Stimulated activated CD4-positive, alpha-beta T cell treated with anti-CD3 and anti-CD28 coated beads, Interleukin-15, amount 100 ng/mL, for 24 hours (primary cell): ENCODE results near the gene CLN3.
"Not testable (repeated sequence)": the region's sequence is repeated elsewhere in the genome, so short reads cannot be mapped to it uniquely, and the experiment has no call there.

Experiments used
- DNase-seq: peaks from one replicate; pipeline ENCODE4 v3.0.0-alpha.2; 2020

Gene CLN3

DNA sequence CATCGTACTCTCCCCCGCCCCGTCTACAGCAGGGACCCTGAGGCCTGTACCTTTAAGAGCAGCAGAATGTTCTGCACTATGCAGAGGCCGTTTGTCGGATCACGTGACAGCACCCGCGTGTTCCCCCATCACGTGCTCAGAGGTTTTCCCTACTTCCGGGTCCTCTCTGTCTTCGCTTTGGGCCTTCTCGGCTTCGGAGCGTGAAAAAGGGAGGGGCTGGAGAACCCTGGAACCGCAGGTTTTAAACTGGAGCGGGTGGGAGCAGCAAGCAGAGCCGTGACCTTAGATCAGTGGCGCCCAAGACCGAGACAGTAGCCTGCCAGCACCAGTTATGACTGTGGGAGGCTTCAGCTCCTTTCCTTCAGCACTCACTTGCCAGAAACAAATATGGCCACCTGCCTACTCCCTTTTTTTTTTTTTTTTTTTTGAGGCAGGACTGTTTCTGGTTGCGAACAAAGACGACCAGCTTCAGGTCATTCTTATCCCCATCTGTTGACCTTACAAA, at the start of gene CLN3:
TSS of gene CLN3 (minus strand) at position 105 of the 505 bp plus-strand sequence. CDS start 315 bp downstream, outside the sequence.
- DNase-seq, result peak; percentile 90

DNA sequence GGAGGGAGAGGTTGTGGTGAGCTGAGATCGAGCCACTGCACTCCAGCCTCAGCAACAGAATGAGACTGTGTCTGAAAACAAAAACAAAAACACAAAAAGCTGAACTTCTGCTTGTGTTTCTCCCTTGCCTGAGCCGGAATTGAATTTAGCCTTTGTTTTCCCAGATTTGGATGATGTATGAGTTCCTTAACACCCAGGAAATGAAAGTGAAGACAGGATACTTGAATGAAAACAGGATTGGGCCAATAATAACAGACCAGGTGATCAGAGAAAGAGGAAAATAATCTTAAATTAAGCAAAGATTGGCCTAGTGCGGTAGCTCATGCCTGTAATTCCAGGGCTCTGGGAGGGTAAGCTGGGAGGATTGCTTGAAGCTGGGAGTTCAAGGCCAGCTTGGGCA, 48.5 kb upstream of the CLN3 start:
- DNase-seq, result no peak

DNA sequence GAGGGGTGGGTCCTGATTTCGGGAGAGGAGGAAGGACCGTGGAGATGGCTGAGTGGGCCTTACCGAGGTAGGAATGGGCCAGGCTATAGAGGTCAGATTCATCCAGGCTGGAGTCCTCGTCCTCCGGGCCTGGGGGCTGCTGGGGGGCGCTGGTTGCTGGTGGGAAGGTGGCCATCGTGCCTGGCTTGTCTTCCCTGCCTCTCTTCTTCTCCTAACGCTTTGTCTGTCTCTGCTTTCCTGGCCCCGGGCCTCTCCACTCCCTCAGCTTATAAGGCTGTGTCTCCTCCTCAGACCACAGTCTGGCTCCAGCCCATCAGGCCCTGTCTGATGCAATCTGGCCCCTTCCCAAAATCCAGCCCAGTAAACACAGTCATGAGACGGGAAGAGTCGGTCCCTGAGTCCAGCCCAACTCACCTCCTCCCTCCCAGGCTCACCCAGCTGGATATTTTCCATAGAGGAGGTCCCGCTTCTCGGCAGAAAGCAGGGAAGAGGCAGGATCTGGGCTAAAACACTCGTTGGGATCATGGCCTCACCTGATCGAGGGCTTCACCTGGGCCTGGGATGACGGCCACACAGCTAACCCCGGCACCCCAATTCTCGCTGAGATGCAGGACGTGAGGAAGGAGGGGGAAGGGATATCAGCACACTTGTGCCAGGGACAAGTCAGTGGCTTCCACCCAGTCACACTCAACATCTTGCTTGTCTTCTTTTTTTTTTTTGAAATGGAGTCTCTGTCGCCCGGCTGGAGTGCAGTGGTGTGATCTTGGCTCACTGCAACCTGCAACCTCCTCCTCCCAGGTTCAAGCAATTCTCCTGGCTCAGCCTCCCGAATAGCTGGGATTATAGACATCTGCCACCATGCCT, 47.1 kb upstream of the CLN3 start, which contains the start of gene NUPR1:
TSS of gene NUPR1 (minus strand) at position 242 of the 864 bp plus-strand sequence. CDS start at position 175, 67 bp downstream.
- DNase-seq, result no peak

DNA sequence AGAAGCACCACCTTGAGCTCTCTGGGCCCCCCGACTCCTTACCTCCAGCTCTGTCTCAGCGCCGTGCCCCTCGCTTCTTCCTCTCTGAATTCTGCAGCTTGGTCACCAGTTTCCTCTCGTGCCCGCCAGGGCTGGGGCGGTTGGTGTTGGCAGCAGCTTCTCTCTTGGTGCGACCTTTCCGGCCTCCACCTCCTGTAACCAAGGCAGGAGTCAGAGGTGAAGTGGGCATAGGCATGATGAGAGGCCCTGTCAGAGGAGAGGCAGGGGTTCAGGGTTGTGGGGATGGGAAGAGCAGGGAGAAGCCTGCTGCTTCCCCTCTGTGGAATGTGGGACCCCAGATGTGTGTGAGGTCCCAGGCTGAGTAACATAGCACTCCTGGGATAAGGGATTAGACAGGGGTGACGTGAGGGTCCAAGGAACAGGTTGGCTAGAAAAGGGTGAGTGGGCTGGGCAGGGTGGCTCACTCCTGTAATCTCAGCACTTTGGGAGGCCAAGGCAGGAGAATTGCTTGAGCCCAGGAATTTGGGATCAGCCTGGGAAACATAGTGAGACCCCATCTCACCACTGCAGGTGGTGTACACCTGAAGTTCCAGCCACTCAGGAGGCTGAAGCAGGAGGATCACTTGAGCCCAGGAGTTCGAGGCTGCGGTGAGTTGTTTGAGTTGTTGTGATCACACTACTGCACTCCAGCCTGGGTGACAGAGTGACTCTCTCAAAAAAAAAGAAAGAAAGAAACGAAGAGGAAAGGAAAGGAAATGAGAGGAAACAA, 46.3 kb upstream of the CLN3 start:
- DNase-seq, result no peak

- DNase-seq, result no peak
Observed at GRCh38 chr16:28537076-28537475, 45.2 kb upstream of the CLN3 start.

DNA sequence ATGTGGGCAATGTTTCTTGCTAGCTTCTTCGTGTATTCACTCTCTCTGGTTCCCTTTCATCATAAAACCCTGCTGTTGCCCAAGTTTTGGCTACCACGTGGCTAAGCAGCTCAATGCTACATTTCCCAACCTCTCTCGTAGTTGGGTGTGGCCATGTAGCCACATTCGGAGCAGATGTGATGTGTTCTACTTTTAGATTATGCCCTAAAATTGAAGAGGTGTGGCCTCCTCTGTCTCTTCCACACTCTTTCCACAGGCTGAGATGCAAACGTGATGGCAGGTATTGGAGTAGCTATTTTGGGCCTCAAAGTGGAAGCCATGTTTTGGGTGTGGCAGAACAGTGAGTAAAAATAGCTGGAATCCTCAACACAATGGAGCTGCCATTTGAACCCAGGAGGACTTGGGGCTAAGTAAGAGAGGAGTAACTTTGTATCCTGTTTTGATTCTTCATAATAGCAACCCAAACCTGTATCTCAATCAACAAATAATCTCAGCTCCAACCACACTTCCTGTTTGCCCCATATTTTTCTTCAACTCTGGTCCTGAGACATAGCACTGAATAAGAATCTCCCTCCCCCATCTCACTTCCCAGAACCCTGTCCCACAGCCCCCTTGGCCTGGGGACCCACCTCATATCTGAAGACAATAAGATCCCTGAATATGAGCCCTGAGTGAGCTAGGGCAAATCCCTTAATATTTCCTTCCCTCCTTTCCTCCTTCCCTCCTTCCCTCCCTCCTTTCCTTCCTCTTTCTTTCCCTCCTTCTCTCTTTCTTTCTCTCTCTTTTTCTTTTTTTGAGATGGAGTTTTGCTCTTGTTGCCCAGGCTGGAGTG, 42.9 kb upstream of the CLN3 start:
- no peak for DNase-seq

DNA sequence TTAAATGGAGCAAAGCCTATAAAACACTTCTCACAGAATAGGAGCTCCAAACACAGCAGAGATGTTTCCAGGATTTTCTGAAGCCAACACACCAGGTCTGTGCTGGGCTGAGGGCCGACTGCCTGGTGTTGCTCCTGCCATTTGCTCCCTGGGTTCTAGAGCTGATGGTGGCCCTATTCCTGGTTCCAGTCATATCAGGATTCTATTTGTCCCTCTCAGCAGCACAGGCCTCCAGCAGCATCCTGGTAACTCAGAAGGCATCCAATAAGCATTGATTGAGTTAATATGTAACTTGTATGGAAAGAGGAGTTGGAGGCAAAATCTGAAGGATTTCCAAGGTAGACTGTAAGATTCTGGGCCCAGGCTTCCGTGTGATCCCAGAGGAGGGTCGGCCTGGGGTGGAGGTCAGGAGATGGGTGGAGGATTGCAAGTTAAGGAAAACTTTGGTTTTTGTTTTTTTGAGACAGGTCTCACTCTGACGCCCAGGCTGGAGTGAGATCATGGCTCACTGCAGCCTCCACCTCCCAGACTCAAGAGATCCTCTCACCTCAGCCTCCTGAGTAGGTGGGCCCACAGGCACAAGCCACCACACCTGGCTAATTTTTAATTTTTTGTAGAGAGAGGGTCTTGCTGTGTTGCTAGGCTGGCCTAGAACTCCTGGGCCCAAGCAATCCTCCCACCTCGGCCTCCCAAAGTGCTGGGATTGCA, 41.2 kb upstream of the CLN3 start:
- no peak for DNase-seq

- no peak for DNase-seq
Observed at GRCh38 chr16:28531777-28532744, 40.2 kb upstream of the CLN3 start.

DNA sequence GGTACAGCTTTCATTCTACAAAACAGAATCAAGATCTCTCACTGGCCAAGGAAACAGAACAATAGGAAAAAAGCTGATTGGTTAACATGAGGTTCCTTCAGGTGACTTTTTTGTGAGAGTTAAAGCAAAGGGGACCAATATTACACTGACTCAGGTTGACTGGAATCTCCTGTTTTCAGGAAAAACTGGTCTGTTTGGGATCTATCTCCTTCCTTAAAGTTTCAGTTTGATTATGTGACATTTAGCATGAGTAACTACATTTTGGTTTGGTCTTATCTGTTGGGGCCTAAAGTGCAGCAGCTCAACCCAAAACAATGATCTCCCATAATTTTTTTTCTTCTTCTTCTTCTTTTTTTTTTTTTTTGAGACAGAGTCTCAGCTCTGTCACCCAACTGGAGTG, 37.2 kb upstream of the CLN3 start:
- no peak for DNase-seq

DNA sequence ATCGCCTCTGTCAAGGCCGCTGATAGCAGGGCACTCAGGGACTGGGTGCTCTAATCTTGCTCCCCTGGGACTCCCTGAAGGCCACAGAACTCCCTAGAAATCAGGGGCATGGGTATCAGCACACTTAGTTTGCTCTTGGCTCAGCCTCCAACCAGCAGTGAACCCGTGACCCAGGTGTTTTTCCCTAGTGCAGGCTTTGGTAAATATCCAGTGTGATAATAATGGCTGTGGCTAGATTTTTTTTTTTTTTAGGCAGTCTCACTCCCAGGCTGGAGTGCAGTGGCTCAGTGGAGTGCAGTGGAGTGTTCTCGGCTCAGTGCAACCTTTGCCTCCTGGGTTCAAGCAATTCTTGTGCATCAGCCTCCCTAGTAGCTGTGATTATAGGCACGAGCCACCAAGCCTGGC, 36.6 kb upstream of the CLN3 start:
- DNase-seq, result no peak

DNA sequence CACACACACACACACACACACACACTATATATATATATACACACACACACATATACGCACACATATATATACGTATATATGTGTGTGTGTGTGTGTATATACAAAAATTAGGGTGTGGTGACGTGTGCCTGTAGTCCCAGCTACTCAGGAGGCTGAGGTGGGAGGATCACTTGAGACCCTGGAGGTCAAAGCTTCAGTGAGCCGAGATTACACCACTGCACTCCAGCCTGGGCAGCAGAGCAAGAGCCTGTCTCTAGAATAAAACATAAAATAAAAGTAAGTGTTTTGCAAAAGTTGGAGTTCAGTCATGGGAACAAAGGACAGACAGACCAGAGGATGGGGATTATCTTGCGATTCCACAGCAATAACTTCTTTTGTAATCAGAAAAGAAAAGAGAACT, 36.1 kb upstream of the CLN3 start:
- no peak for DNase-seq

DNA sequence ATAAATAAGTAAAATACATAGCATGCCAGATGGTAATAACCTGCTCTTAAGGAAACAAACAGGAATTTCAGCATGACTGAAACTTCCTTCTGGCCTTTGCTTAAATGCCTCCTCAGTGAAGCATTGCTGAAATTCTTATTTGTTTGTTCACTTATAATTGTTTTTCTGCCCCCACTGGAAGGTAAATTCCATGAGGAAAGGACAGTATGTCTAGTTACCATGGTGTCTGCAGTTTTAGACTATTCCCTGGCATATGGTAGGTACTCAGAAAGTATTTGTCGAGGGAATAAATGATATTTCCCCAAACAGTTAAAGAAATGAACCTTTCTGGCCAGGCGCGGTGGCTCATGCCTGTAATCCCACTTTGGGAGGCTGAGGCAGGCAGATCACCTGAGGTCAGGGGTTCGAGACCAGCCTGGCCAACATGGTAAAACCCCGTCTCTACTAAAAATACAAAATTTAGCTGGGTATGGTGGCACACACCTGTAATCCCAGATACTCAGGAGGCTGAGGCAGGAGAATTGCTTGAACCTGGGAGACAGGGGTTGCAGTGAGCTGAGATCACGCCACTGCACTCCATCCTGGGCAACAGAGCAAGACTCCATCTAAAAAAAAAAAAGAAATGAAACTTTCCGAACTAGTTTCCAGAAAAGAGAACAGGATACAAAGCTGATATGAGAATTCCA, 35.4 kb upstream of the CLN3 start:
- not testable (repeated sequence) for DNase-seq

GRCh38 chr16:28526201-28527099, 34.6 kb upstream of the CLN3 start:
- no peak for DNase-seq

- DNase-seq, result no peak
Observed at GRCh38 chr16:28524681-28525171, 32.9 kb upstream of the CLN3 start.

DNA sequence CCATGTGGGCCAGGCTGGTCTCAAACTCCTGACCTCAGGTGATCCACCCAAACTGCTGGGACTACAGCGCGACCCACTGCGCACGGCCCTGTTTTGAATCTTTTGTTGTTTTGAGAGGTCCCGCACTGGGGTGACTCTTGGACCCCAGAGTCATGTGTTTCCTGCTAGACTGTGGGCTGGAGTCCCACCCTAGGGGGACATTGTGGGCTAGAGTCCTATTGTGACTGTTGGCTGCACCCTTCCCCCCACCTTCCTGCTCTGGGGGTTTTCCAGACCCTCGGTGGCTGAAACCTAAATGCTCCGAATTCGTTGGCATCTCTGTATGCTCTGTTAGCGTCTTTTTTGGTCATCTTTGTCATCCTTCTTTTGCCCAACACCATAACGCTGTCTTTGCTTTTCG, 30.9 kb upstream of the CLN3 start:
- no peak for DNase-seq

GRCh38 chr16:28521436-28521835, 29.6 kb upstream of the CLN3 start:
- no peak for DNase-seq

DNA sequence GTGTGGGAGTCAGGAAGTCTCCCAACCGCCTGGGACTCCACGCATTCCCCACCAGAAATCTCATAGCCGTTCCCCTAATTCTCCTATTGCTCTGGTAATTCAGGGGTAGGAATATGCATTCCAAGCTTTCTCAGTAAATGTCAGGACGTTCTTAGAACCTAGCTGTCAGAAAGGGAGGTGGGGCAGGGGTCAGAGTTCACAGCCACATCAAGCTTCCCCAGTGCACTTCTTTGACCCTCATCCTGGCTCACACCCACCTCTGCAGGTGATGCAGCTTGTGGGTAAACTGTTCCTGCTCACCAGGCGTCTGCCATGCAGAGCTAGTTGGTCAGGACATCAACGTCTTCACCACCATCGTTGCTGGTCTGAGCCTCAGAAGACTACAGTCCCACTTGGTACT, 28.8 kb upstream of the CLN3 start:
- no peak for DNase-seq

DNA sequence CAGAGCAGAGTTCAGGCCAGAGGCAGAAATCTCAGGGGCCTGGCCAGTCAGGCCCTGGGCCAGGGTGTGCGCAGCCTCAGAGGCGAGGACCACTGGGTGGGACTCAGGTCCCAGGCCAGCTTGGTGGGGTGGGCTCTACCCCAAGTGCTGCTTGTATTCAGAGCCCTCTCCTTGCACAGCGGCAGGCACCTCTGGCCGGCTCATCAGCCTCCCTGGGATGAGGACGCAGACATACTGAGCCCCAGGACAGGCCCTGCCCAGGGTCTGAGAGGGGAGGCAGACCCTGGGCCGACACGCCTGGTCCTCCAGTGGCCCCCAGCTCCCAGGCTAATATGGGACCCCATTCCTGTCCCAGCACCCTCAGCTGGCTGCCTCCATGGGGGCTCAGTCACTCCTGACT, 22.4 kb upstream of the CLN3 start:
- DNase-seq, result no peak
